Vagina (tissue), 2 donors: Measurements from ENCODE around the gene WDR12.

Source experiments
- CTCF ChIP-seq, 3 experiments: fragments of 450-650 bp in 2 of 3; fragments of 200-600 bp in 1 of 3; sonication (generic) in 1 of 3; IDR thresholded peaks; one replicate each; pipeline ENCODE4 v1.5.1; 2017 to 2019; ENCODE audit warnings: antibody characterized with exemption in 3 of 3, mild to moderate bottlenecking in 2 of 3, moderate library complexity in 2 of 3
- POLR2AphosphoS5 ChIP-seq, 2 donors: sonication (generic); formaldehyde crosslinking; IDR thresholded peaks; one replicate each; pipeline ENCODE4 v1.9.0; 2017; ENCODE audit warnings: antibody characterized with exemption in 2 of 2, mild to moderate bottlenecking in 2 of 2, low read depth in 1 of 2; ENCODE audit not compliant: insufficient read depth in 1 of 2

GRCh38 chr2:202918860-202919259, 7.4 kb upstream of the WDR12 start:
- TF ChIP-seq CTCF (IDR thresholded peaks at IDR 0.05) (no peak), POLR2AphosphoS5 (IDR thresholded peaks at IDR 0.05; ENCODE audit: insufficient read depth in 1 of 2, low read depth in 1 of 2) (no peak)
